HG02885 (cell line): ENCODE results near the gene NHLH1.

Experiments
- ATAC-seq: cut with Tn5 transposase; IDR thresholded peaks from one replicate; pipeline ENCODE4 v1.9.1; 2021; ENCODE audit warnings: mild to moderate bottlenecking; ENCODE audit not compliant: unreplicated experiment, poor library complexity

The NHLH1 gene

GRCh38 chr1:160366731-160367515, at the start of gene NHLH1:
Gene NHLH1 (plus strand): TSS chr1:160367071. CDS start chr1:160370732, 3,661 bp downstream.
- no peak for ATAC-seq

- no peak for ATAC-seq
These were observed 44.0 kb upstream of the NHLH1 start for GRCh38 chr1:160322831-160323230.

GRCh38 chr1:160325252-160325651, 41.6 kb upstream of the NHLH1 start:
- ATAC-seq, result no peak

GRCh38 chr1:160326418-160326817, 40.5 kb upstream of the NHLH1 start:
- ATAC-seq, result no peak

GRCh38 chr1:160328184-160328583, 38.7 kb upstream of the NHLH1 start:
- ATAC-seq, result no peak

GRCh38 chr1:160330119-160330518, 36.8 kb upstream of the NHLH1 start:
- no peak for ATAC-seq

GRCh38 chr1:160332516-160332915, 34.4 kb upstream of the NHLH1 start:
- ATAC-seq, result no peak

GRCh38 chr1:160338580-160338979, 28.3 kb upstream of the NHLH1 start:
- no peak for ATAC-seq

- ATAC-seq, result no peak
These were observed 26.7 kb upstream of the NHLH1 start for GRCh38 chr1:160340146-160340545.

- no peak for ATAC-seq
These were observed 26.0 kb upstream of the NHLH1 start for GRCh38 chr1:160340866-160341265.

- no peak for ATAC-seq
These were observed 24.3 kb upstream of the NHLH1 start for GRCh38 chr1:160342526-160342925.

- peak; percentile 93 for ATAC-seq
These were observed 23.7 kb upstream of the NHLH1 start, which contains the start of the genes COPA and NCSTN for GRCh38 chr1:160342953-160343869. Gene COPA (minus strand): TSS chr1:160343250. CDS start chr1:160343170, 80 bp downstream. Gene NCSTN (plus strand): TSS chr1:160343383. CDS start chr1:160343397, 14 bp downstream.

GRCh38 chr1:160344241-160344640, 22.6 kb upstream of the NHLH1 start:
- no peak for ATAC-seq

- no peak for ATAC-seq
These were observed 21.9 kb upstream of the NHLH1 start for GRCh38 chr1:160344936-160345335.

GRCh38 chr1:160346463-160346862, 20.4 kb upstream of the NHLH1 start:
- no peak for ATAC-seq

- ATAC-seq, result peak; percentile 52
These were observed 19.9 kb upstream of the NHLH1 start for GRCh38 chr1:160346958-160347357.

- ATAC-seq, result no peak
These were observed 15.2 kb upstream of the NHLH1 start for GRCh38 chr1:160351629-160352028.

- ATAC-seq, result no peak
These were observed 14.3 kb upstream of the NHLH1 start for GRCh38 chr1:160352555-160352954.

- ATAC-seq, result no peak
These were observed 13.6 kb upstream of the NHLH1 start for GRCh38 chr1:160353223-160353622.

GRCh38 chr1:160354388-160354985, 12.4 kb upstream of the NHLH1 start:
- no peak for ATAC-seq
